Measurements from ENCODE around the gene YKT6.

The YKT6 gene

DNA sequence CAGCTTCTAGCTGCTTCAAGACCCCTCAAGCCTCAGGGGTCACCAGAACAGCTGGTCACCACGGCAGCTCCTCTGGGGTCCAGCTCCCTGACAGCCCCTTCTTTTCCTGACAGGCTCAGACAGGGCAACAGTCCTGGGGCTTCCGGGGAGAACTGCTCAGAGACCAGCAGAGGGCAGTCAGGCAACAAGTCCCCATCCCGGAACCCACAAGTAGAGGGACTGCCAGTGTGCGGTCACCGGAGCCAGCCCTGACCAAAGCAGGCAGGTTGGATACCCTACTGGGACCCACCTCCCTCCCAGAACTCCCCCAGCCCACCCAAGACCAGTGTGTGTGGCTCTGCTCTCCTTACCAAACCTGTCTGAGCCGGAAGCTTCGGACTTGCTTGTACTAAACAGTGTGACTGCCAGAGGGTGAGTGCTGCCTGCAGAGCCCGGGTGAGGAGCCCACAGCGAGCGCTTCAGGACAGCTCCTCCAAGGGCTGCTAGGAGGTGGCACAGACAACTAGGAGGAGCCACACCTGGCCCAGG lies 40.3 kb downstream of the YKT6 start (continued):
- TF ChIP-seq, protein P1, sequence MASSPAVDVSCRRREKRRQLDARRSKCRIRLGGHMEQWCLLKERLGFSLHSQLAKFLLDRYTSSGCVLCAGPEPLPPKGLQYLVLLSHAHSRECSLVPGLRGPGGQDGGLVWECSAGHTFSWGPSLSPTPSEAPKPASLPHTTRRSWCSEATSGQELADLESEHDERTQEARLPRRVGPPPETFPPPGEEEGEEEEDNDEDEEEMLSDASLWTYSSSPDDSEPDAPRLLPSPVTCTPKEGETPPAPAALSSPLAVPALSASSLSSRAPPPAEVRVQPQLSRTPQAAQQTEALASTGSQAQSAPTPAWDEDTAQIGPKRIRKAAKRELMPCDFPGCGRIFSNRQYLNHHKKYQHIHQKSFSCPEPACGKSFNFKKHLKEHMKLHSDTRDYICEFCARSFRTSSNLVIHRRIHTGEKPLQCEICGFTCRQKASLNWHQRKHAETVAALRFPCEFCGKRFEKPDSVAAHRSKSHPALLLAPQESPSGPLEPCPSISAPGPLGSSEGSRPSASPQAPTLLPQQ (tag by site-specific recombination; IDR thresholded peaks at IDR 0.05): peak; percentile 50; the same call in 1 of the 2 replicates
- TF ChIP-seq ZNF112 (tag by site-specific recombination; IDR thresholded peaks at IDR 0.05) (no peak), KLF8 (tag by site-specific recombination; IDR thresholded peaks at IDR 0.05) (no peak), ZNF561 (tag by site-specific recombination; IDR thresholded peaks at IDR 0.05; ENCODE audit: borderline replicate concordance) (no peak), TRIM28 (IDR thresholded peaks at IDR 0.05; ENCODE audit: borderline replicate concordance, low read length) (no peak), ZNF776 (tag by site-specific recombination; IDR thresholded peaks at IDR 0.05; ENCODE audit: borderline replicate concordance) (no peak), ZNF473 (tag by site-specific recombination; IDR thresholded peaks at IDR 0.05) (no peak), ZSCAN30 (tag by site-specific recombination; IDR thresholded peaks at IDR 0.05) (no peak), ZNF433 (tag by site-specific recombination; IDR thresholded peaks at IDR 0.05; ENCODE audit: low read depth) (no peak), ZNF221 (tag by site-specific recombination; IDR thresholded peaks at IDR 0.05; ENCODE audit: borderline replicate concordance) (no peak), ZIC2 (tag by site-specific recombination; IDR thresholded peaks at IDR 0.05) (no peak), ZNF830 (tag by site-specific recombination; IDR thresholded peaks at IDR 0.05; ENCODE audit: low read depth) (no peak), KLF10 (tag by site-specific recombination; IDR thresholded peaks at IDR 0.05) (no peak)
- TF ChIP-seq, protein P2, sequence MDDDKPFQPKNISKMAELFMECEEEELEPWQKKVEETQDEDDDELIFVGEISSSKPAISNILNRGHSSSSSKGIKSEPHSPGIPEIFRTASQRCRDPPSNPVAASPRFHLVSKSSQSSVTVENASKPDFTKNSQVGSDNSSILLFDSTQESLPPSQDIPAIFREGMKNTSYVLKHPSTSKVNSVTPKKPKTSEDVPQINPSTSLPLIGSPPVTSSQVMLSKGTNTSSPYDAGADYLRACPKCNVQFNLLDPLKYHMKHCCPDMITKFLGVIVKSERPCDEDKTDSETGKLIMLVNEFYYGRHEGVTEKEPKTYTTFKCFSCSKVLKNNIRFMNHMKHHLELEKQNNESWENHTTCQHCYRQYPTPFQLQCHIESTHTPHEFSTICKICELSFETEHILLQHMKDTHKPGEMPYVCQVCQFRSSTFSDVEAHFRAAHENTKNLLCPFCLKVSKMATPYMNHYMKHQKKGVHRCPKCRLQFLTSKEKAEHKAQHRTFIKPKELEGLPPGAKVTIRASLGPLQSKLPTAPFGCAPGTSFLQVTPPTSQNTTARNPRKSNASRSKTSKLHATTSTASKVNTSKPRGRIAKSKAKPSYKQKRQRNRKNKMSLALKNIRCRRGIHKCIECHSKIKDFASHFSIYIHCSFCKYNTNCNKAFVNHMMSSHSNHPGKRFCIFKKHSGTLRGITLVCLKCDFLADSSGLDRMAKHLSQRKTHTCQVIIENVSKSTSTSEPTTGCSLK (tag by site-specific recombination; IDR thresholded peaks at IDR 0.05): no peak
- TF ChIP-seq, protein P3, sequence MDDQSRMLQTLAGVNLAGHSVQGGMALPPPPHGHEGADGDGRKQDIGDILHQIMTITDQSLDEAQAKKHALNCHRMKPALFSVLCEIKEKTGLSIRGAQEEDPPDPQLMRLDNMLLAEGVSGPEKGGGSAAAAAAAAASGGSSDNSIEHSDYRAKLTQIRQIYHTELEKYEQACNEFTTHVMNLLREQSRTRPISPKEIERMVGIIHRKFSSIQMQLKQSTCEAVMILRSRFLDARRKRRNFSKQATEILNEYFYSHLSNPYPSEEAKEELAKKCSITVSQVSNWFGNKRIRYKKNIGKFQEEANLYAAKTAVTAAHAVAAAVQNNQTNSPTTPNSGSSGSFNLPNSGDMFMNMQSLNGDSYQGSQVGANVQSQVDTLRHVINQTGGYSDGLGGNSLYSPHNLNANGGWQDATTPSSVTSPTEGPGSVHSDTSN (CRISPR knock-in tag; IDR thresholded peaks at IDR 0.05): no peak
- TF ChIP-seq, protein P4, sequence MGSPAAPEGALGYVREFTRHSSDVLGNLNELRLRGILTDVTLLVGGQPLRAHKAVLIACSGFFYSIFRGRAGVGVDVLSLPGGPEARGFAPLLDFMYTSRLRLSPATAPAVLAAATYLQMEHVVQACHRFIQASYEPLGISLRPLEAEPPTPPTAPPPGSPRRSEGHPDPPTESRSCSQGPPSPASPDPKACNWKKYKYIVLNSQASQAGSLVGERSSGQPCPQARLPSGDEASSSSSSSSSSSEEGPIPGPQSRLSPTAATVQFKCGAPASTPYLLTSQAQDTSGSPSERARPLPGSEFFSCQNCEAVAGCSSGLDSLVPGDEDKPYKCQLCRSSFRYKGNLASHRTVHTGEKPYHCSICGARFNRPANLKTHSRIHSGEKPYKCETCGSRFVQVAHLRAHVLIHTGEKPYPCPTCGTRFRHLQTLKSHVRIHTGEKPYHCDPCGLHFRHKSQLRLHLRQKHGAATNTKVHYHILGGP (tag by site-specific recombination; IDR thresholded peaks at IDR 0.05): no peak
- TF ChIP-seq, protein P5, sequence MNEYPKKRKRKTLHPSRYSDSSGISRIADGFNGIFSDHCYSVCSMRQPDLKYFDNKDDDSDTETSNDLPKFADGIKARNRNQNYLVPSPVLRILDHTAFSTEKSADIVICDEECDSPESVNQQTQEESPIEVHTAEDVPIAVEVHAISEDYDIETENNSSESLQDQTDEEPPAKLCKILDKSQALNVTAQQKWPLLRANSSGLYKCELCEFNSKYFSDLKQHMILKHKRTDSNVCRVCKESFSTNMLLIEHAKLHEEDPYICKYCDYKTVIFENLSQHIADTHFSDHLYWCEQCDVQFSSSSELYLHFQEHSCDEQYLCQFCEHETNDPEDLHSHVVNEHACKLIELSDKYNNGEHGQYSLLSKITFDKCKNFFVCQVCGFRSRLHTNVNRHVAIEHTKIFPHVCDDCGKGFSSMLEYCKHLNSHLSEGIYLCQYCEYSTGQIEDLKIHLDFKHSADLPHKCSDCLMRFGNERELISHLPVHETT (tag by site-specific recombination; IDR thresholded peaks at IDR 0.05): no peak
- TF ChIP-seq, protein P6, sequence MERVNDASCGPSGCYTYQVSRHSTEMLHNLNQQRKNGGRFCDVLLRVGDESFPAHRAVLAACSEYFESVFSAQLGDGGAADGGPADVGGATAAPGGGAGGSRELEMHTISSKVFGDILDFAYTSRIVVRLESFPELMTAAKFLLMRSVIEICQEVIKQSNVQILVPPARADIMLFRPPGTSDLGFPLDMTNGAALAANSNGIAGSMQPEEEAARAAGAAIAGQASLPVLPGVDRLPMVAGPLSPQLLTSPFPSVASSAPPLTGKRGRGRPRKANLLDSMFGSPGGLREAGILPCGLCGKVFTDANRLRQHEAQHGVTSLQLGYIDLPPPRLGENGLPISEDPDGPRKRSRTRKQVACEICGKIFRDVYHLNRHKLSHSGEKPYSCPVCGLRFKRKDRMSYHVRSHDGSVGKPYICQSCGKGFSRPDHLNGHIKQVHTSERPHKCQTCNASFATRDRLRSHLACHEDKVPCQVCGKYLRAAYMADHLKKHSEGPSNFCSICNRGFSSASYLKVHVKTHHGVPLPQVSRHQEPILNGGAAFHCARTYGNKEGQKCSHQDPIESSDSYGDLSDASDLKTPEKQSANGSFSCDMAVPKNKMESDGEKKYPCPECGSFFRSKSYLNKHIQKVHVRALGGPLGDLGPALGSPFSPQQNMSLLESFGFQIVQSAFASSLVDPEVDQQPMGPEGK (tag by site-specific recombination; IDR thresholded peaks at IDR 0.05): no peak

Measured in HEK293 (cell line).